Left ventricle myocardium superior (tissue), 1 donor: Measurements from ENCODE around the gene RNF149. TPM values are rescaled to one million over a fixed set of nuclear protein-coding genes. Genes with fewer than 3 reads are reported as not detected.
"Not testable (repeated sequence)": the region's sequence is repeated elsewhere in the genome, so short reads cannot be mapped to it uniquely, and the experiment has no call there.

Source experiments
- ATAC-seq: fragments of 200-7000 bp; cut with Tn5 transposase; one replicate; pipeline ENCODE4 v1.9.1; 2020; ENCODE audit warnings: mild to moderate bottlenecking, moderate library complexity
- DNase-seq: peaks from one replicate; pipeline ENCODE4 v3.0.0-alpha.2; 2020
- intact Hi-C: fragments of 100-400 bp; cut with micrococcal nuclease; formaldehyde crosslinking; loops from one replicate; pipeline ENCODE4 v1.11.0; 2022
- long read RNA-seq: library from polyadenylated mRNA; unstranded; transcript quantifications from one replicate; pipeline ENCODE4 v2.0.0, GENCODE V29; 2021
- total RNA-seq: library from RNA; stranded (reverse); fragmentation: NEBNext Ultra II Directional; extraction: Animal tissue kit (Norgen Biotek cat#: 25700); gene quantifications from one replicate; pipeline ENCODE4 v1.2.1, GENCODE V29; 2021
- donor health status: DM: no; HTN: yes; CAD: no; lungs with severe emphysema.

Gene RNF149, protein sequence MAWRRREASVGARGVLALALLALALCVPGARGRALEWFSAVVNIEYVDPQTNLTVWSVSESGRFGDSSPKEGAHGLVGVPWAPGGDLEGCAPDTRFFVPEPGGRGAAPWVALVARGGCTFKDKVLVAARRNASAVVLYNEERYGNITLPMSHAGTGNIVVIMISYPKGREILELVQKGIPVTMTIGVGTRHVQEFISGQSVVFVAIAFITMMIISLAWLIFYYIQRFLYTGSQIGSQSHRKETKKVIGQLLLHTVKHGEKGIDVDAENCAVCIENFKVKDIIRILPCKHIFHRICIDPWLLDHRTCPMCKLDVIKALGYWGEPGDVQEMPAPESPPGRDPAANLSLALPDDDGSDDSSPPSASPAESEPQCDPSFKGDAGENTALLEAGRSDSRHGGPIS
- total RNA-seq = 16.6 TPM
- long read RNA-seq, transcript RNF149-201 (7 exons, 2,458 nt) = major isoform, 47 of 56 reads
- long read RNA-seq, partial matches to known transcripts = 4 of 56 reads
- long read RNA-seq, other reads (novel, unspliced or antisense) = 5 of 56 reads

DNA sequence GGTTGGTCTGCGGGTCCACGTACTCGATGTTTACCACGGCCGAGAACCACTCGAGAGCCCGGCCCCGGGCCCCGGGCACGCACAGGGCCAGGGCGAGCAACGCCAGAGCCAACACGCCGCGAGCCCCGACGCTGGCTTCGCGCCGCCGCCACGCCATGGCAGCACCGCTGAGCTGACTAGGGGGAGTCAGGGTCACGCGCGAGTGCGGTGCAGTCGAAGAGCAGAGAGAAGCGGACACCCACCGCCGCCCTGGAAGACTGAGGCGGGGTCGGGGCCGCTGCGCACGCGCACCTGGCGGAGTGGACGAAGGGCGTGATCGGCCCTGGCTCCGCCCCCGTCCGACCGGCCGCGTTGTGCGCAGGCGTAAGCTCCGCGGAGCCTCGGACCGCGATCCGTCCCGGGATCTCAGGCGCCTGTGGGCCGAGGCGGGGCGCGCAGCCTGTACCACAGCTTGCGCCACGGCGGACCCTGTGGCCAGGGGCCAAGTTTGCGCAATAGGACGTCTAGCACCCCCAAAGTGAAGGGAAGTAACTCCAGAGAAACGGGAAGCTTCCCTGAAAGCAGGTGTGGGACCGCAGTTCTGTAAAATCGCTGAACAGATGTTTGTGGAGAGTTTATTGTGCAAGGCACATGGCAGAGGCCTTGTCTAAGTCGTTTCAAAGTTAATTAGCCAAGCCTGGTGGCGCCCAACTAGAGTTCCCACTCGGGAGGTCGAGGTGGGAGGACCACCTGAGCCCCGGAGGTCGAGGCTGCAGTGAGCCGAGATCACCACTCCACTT is at the start of gene RNF149:
Gene RNF149, minus strand, starts transcription at position 270 of the 779 bp plus-strand sequence. Its CDS starts 113 bp downstream, at position 157.
- DNase-seq (peak; percentile 97), ATAC-seq (peak; percentile 96)
- intact Hi-C loops = no loop called here

DNA sequence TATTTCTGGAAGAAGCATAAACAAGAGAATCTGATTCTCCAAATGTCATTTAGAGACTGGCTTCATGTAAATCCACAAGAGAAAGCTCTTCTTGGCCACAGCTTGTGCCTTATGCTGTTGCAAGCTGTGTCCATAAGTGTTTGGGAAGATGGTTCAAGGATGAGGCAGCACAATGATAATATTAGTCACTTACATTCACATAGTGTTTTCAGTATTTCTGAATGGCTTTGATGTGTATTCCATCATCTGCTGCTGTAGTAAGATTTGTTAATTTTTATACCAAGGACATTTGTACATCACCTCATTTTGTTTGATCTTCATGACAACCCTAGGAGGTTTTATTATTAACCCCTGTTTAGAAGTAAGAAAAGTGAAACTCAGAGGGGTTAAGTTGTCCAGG is 48.9 kb upstream of the RNF149 start:
- intact Hi-C loops = no loop called here
- DNase-seq = no peak

DNA sequence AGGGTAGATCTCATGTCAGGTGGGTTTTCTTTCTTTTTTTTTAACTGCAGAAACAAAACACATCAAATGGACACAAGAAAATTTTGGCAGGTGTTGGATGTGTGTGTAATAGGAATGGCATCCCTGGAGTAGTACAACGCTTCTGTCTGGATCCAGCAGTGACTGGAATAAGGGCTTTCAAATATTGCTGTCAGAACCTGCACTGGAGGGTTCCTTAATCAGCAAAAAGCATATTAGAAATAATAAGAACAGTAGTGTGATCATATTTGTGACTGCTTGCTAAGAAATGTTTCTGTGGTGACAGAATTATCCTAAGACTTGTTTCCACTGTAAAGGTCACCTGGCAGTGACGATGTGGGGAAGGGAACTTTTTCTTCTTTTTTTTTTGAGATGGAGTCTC is 48.0 kb upstream of the RNF149 start:
- intact Hi-C loops = no loop called here
- ATAC-seq = no peak
- no peak for DNase-seq

More for the DNA sequence above, 48.9 kb upstream of the RNF149 start:
- no peak for ATAC-seq

DNA sequence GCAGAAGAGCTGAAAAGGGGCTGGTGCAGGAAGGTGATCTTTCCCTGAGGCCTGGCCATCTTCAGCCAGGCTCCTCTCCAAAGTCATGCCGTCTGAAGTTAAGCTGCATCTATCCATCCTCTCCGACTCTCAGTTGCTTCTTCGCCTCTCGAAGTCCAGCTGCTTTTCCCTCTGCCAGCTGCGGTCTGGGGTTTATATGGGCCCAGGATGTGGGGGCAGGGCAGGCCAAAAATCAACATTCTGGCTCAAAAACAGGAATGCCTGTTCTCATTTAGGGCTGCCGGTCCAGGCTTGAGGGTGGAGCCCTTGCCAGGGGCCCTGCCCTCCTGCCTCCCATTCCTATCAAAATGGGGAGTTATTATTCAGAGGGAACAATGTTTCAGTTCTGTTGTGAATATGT is 47.6 kb upstream of the RNF149 start:
- intact Hi-C loops = no loop called here
- ATAC-seq (no peak), DNase-seq (no peak)

DNA sequence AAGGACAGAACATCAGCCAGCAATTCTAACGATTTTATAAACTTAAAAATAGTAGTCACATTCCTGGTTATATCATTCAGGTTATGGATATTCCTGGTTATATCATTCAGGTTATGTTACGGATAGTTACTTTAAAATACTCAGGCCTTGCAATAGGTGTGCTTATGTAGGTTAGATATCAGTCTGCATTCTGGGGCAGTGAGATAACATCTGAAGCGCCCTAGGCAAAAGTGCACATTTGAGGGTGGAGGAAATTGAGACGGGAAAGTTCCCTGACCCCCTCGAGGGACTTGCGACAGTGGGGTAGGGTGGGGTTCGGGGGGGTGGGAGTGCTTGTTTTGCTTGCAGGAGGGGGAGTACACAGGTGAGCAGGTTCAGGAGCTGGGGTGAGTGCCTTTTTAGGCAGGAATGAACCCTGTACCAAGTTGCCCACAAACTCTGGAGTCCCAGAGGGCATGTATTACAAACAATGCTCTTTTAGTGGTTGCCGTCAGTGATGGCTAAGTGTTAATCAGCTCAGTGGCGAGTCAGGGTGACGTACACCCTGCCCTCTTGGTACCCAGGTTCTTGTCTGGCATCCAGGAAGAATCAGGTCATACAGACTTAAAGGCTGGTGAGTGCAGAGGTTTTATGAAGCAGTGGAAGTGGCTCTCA is 47.0 kb upstream of the RNF149 start:
- intact Hi-C loops = no loop called here
- ATAC-seq (no peak), DNase-seq (no peak)

DNA sequence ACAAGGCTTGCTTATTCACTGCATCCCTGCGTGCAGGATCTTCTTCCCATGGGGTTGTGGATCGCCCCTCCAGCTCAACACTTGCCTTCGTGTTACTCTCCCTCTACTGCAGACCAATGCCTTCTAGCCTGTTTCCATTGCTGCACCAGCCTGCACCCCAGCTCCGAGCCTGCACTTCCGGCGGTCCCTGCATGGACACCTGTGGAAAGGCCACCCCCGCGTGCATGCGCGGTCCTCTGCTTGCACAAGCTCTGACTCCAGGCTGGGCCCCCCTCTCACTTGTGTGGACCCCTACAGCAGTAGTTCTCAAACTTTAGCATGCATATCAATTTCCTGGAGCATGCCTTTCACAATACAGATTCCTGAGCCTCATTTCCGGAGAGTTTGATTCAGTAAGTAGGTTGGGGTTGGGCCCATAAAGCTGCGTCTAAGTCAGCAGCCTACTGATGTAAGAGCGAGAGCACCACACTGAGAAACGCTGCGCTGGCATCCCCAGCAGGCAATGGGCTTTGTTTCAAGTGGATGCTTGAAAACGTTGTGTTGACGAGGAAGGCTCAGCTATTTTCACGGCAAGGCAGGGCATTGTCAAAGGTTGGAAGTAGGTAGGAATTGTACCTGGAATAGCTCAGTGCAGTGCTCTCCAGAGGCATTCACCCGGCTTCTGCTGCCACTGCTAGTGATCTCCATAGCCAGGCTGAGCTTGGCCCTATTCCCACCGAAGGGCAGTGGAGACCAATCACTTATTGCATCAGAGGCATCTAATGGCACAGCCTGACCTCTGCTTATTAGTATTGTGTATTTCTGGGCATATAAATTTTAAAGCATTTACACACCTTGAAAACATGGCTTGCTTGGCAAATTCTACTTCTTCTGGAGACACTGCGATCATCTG is 46.2 kb upstream of the RNF149 start:
- intact Hi-C loops = no loop called here
- ATAC-seq (peak; percentile 37), DNase-seq (no peak)

DNA sequence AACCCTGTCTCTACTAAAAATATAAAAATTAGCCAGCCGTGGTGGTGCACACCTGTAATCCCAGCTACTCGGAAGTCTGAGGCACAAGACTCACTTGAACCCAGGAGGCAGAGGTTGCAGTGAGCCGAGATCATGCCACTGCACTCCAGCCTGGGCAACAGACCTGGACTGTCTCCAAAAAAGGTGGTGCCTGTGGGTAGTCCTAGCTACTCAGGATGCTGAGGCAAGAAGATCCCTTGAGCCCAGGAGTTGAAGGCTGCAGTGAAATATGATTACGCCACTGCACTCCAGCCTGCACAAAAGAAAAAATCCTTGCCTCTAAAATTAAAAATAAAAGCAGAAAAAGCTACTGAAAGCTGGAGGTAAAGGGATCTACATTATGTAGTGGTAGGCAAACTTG is 44.1 kb upstream of the RNF149 start:
- ATAC-seq, DNase-seq, intact Hi-C loops: not testable (repeated sequence)

DNA sequence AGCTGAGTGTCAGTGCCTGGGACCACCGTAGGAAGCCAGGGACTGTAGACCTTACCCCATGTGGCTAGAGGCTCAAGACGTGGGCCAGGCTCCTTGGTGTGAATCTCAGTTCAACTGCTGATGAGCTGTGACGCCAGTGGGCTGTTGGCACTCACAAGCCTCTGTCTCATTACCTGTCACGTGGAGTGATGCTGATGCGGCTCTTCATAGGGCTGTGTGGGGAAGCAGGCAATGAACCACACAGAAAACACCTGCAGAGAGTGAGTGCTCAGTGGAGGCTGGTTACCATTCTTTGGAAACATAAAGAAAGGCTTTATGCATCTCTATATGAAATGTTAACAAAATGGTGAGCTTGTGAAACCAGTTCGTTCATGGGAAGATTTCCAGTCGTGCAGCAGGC is 42.7 kb upstream of the RNF149 start:
- intact Hi-C loops = no loop called here
- ATAC-seq (no peak), DNase-seq (no peak)

DNA sequence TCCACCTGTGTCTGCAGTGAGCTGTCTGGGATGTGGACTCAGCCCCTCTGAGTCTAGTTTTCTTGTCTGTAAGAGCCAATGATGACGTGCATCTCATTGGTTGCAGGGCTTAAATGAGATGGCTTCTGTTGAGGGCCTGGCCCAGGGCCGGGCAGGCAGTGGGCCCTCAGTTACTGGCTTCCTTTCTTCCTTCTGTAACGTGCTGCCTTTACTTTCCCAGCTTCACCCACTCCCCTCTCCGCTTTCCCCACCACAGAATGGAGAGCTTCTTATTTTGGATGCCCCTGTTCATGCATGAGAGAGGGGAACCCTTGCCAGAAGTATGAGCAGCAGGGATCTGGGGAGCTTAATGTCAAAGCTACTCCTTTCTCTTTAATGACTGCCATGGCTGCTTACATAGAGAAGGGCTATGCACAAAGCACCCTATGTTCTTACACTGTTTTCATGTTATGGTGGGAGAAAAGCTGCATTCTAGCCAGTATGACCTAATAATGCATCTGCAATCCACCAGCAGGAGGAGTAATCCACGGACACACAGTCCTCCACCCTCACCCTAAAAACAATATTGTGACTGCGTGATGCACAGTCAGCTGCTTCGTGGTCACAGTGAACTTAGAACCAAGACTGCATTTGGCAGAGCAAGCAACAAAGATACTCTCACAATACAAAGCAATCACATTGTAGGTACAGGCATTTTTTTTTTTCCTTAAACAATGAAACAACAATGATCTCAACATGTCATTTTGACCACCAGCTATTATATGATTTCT is 41.6 kb upstream of the RNF149 start:
- no peak for DNase-seq
- intact Hi-C loops = no loop called here
- ATAC-seq = no peak

DNA sequence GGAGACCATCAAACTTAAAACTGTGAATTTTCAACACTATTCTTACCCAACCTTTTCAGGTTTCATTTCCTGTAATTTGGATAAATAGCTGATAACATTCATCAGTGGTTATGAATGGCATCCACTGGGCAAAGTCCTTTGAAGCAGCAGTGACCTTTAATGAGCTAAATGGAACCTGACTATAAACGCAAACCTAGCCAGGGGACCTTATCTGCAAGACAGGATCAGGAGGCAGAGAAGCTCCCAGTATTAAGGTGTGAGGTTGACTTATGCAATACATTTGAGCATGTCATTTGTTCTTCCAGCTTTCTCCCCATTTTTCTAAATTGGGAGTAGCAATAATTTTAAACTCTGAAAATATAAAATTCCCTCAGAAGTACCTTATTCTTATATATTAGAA is 40.4 kb upstream of the RNF149 start:
- intact Hi-C loops = no loop called here
- DNase-seq (no peak), ATAC-seq (no peak)

DNA sequence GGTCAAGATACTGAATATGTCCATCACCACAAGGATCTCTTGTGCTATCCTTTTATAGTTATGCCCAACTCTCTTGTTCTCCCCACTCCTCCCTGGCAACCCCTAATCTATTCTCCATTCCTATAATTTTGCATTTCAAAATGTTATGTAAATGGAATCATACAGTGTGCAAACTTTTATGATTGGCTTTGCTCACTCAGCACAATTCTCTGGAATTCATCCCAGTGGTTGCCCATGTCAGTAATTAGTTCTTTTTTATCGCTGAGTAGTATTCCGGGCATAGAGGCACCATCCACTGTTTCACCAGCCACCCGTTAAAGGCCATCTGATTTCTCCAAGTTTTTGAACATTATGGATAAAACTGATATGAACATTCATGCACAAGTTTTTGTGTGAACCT is 38.4 kb upstream of the RNF149 start:
- DNase-seq (no peak), ATAC-seq (no peak)
- intact Hi-C loops = no loop called here

DNA sequence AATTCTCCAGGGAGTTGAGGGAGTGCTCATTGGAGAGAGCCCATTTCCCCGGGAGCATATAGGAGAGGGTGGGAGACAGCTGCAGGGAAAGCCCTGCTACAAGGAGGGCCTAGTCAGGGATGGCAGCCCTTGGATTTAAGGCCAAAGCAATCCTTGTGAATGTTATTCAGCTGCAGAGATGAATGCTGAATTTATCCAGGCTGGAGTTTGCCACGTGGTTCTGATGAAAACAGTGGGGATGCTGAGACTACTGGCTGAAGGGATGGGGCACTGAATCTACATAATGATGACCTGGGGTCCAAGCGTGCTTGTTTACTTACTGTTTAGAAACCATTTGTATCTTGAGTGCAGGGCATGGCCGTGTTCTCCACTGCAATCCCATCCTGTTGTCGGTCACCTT is 35.6 kb upstream of the RNF149 start:
- intact Hi-C loops = no loop called here
- ATAC-seq (no peak), DNase-seq (no peak)

DNA sequence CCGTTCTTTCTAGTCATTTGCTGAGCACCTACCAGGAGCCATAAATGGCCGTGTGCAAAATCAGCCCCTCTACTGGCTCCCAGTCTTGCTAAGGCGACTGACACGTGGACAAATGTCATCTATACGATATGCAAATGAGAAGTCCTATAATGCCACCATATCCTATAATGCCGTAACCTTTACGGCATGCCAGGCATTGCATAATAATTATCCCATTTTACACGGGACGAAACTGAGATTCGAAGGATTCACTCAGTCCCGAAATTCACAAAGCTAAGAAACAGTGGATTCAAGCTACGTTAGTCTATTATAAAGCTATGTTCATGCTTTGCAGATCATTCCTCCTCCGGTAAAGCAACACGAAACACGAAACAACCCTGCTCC is 34.1 kb upstream of the RNF149 start:
- ATAC-seq (no peak), DNase-seq (no peak)
- intact Hi-C loops = no loop called here

DNA sequence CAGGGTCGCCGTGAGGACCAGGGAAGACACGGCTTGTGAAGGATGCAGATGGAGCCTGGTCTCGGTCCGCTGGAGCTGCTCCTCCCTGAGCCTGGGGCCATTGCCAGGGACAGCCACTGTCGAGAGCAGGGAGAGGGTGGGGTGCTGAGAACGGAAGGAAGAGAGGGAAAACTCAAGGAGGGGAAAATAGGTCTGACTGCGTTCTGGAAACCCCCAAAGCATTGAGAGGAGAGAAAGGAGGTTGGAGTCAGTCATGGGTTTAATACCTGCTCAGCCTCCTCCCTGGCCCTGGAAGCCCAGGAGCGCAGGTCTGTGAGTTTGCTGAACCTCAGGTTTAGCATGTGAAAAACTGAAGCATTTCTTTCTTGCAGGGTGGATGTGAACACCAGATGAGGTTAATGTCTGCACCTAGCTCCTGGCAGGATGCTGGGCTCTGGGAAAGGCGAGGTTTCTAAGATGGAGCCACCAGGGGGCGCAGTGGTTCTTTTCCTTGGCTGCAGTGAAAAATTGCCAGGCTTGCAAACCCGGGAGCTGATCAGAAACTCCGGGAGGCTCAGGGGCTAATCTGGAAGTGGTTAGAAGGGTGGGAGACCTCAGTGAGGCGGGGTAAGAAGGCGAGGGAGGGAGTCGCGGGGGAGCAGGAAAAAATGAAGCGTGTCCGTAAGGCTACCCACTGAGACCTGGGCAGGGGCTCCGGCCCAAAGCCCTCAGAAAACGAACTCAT is 33.6 kb upstream of the RNF149 start:
- DNase-seq (peak; percentile 85), ATAC-seq (peak; percentile 74)
- intact Hi-C loops = no loop called here

DNA sequence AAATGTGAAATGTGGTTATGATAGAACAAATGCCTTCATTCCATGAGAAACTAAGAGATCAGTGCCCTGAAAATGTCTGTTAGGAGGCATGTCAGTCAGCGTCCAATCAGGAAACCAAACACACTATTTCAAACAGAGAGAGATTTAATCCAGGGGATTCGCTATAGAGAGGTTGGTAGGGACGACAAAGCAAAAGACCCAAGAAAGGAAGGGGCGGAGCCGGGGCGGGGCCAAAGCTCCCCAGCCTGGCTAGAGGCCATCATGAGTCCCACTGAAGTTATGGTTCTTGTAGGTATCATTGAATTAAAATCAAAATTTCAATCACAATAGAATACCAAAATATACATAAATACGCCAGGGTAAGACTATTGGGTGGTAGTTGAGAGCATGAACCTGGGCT is 32.9 kb upstream of the RNF149 start:
- ATAC-seq = peak; percentile 28
- intact Hi-C loops = no loop called here
- DNase-seq = peak; percentile 44

DNA sequence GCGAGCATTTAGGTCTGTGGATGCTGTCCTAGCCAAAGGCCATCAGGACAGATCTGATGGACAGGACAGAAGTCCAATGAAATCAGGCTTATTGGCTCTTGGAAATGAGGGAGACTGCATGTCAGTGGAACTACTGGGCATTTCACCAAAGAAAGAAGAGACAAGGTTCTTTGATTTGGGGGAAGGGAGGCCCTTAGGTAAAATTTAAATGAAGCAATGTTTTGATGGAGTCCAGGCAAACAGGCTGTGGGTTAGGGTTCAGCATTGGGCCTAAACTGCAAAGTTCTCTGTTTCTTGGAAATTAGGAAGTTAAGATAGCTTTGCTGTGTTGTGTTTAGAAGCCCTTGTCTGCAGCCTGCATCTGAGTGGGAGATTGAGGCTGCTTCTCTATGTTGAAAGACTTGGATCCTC is 31.6 kb upstream of the RNF149 start:
- no peak for ATAC-seq
- intact Hi-C loops = no loop called here
- no peak for DNase-seq

DNA sequence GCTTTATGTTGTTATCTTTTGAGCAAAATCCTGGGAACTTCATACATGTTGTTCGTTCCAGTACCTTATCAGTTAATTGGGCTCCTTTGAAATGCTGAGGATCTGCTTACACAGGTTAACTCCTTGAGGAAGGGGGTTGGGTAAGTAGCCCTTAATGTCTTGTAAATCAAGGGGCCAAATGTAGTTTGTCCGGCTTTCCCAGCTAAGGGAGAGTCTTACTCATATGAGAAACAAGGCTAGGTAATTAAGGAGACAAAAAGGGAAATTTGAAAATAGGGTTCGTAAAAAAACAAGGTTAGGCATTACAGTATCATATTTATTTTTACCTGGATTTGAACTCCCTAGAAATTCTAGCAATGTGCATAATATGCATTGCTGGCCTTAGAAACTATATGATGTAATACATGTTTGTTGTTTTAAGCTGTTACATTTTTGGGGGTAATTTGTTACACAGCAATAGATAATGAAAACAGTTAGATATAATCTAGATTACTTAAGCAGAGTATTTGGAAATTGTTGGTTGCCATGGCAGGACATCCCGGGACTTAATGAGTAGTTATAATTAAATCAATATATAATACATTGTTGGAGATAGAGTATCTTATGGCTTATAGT is 30.9 kb upstream of the RNF149 start:
- DNase-seq (no peak), ATAC-seq (no peak)
- intact Hi-C loops = no loop called here
